IMR-90 (cell line): ENCODE results near the gene CROCC2. TPM values are rescaled to one million over a fixed set of nuclear protein-coding genes. Genes with fewer than 3 reads are reported as not detected.

ENCODE experiments used
- ATAC-seq: fragments of 200-7000 bp; cut with Tn5 transposase; 2 replicates; pipeline ENCODE4 v1.9.1; 2020; ENCODE audit warnings: low read depth, mild to moderate bottlenecking, moderate library complexity
- BruUV-seq: library from RNA; stranded (reverse); fragments of 400-500 nt; replicated peaks from 2 replicates; lab custom pipeline; 2021; lab: Mats Ljungman, UMichigan
- CTCF ChIA-PET: fragments of 300-600 bp; formaldehyde crosslinking; extraction: SDS; loops from one replicate; lab custom pipeline; 2021; ENCODE audit warnings: antibody characterized with exemption; lab: Yijun Ruan, JAX
- POLR2A ChIA-PET: fragments of 300-600 bp; sonication (Branson Sonifier 250); formaldehyde crosslinking; loops from one replicate; lab custom pipeline; 2022; ENCODE audit warnings: antibody characterized with exemption; ENCODE audit not compliant: unreplicated experiment; lab: Charles Lee
- DNase-seq: peaks from one replicate; pipeline ENCODE4 v3.0.0; 2013
- H2AFZ ChIP-seq: replicated peaks from 2 replicates; pipeline ENCODE3; 2013; ENCODE audit warnings: low read length, mild to moderate bottlenecking; ENCODE audit not compliant: poor library complexity
- H2AK5ac ChIP-seq: 2 replicates; pipeline ENCODE4 v1.6.1; 2013; ENCODE audit warnings: low read depth, low read length, inconsistent platforms
- H2AK9ac ChIP-seq: replicated peaks from 2 replicates; pipeline ENCODE3; 2013; ENCODE audit warnings: mild to moderate bottlenecking, low read depth, low read length, moderate library complexity; ENCODE audit not compliant: poor library complexity
- H2BK120ac ChIP-seq: 2 replicates; pipeline ENCODE4 v1.6.1; 2013; ENCODE audit warnings: low read depth, low read length, inconsistent platforms
- H2BK15ac ChIP-seq: 3 replicates; pipeline ENCODE4 v1.6.1; 2013; ENCODE audit warnings: low read depth, low read length, inconsistent platforms
- H2BK20ac ChIP-seq: 2 replicates; pipeline ENCODE4 v1.6.1; 2013; ENCODE audit warnings: low read depth, mild to moderate bottlenecking, inconsistent platforms, low read length, moderate library complexity
- H2BK5ac ChIP-seq: 2 replicates; pipeline ENCODE4 v1.6.1; 2013; ENCODE audit warnings: mild to moderate bottlenecking, low read depth, low read length, inconsistent platforms; ENCODE audit not compliant: poor library complexity, severe bottlenecking
- H3K14ac ChIP-seq: replicated peaks from 2 replicates; pipeline ENCODE4 v1.6.1; 2013; ENCODE audit warnings: low read depth, low read length, inconsistent platforms
- H3K18ac ChIP-seq: 2 replicates; pipeline ENCODE4 v1.6.1; 2013; ENCODE audit warnings: low read depth, low read length, control low read depth
- H3K23ac ChIP-seq: 2 replicates; pipeline ENCODE4 v1.6.1; 2013; ENCODE audit warnings: low read depth, low read length, inconsistent platforms
- H3K27ac ChIP-seq: 2 replicates; pipeline ENCODE4 v1.5.1; 2013; ENCODE audit warnings: mild to moderate bottlenecking, control low read depth, low read length; ENCODE audit not compliant: insufficient read depth
- H3K27me3 ChIP-seq: 2 replicates; pipeline ENCODE4 v1.6.1; 2013; ENCODE audit warnings: low read length; ENCODE audit not compliant: control insufficient read depth, insufficient read depth
- H3K36me3 ChIP-seq: 2 replicates; pipeline ENCODE4 v1.6.1; 2013; ENCODE audit warnings: low read length, mixed read lengths; ENCODE audit not compliant: control insufficient read depth, insufficient read depth
- H3K4ac ChIP-seq: 2 replicates; pipeline ENCODE4 v1.6.1; 2013; ENCODE audit warnings: low read depth, low read length, inconsistent platforms
- H3K4me1 ChIP-seq: 2 replicates; pipeline ENCODE4 v1.6.1; 2013; ENCODE audit warnings: low read length, mixed read lengths; ENCODE audit not compliant: control insufficient read depth, insufficient read depth
- H3K4me2 ChIP-seq: 2 replicates; pipeline ENCODE4 v1.6.1; 2013; ENCODE audit warnings: low read depth, mild to moderate bottlenecking, control low read depth, low read length, moderate library complexity
- H3K4me3 ChIP-seq: 2 replicates; pipeline ENCODE4 v1.5.1; 2013; ENCODE audit warnings: low read depth, mild to moderate bottlenecking, control low read depth, low read length, moderate library complexity; ENCODE audit not compliant: insufficient read depth
- H3K56ac ChIP-seq: 2 replicates; pipeline ENCODE4 v1.6.1; 2013; ENCODE audit warnings: low read length, inconsistent platforms; ENCODE audit not compliant: insufficient read depth; ENCODE audit errors: extremely low read depth
- H3K79me1 ChIP-seq, 2 experiments: 2 replicates each; pipeline ENCODE4 v1.6.1; 2013; ENCODE audit warnings: low read length in 2 of 2, inconsistent platforms in 1 of 2, low read depth in 1 of 2
- H3K9ac ChIP-seq: 2 replicates; pipeline ENCODE4 v1.6.1; 2013; ENCODE audit warnings: low read depth, low read length, control low read depth
- H3K9me1 ChIP-seq: 2 replicates; pipeline ENCODE4 v1.6.1; 2013; ENCODE audit warnings: low read length, inconsistent platforms; ENCODE audit not compliant: insufficient read depth
- H3K9me3 ChIP-seq: 2 replicates; pipeline ENCODE4 v1.6.1; 2013; ENCODE audit warnings: low read length; ENCODE audit not compliant: control insufficient read depth, insufficient read depth
- H4K20me1 ChIP-seq: 2 replicates; pipeline ENCODE4 v1.6.1; 2013; ENCODE audit warnings: low read length, inconsistent platforms; ENCODE audit not compliant: insufficient read depth
- H4K5ac ChIP-seq: 2 replicates; pipeline ENCODE4 v1.6.1; 2013; ENCODE audit warnings: mild to moderate bottlenecking, low read depth, low read length, control low read depth
- H4K8ac ChIP-seq, 2 experiments: 2 replicates each; pipeline ENCODE4 v1.6.1; 2013; ENCODE audit warnings: low read depth in 2 of 2, low read length in 2 of 2, control low read depth in 1 of 2, inconsistent platforms in 1 of 2
- H4K91ac ChIP-seq: 2 replicates; pipeline ENCODE4 v1.6.1; 2013; ENCODE audit warnings: low read depth, low read length, inconsistent platforms; ENCODE audit not compliant: insufficient read depth
- BHLHE40 ChIP-seq: fragments of 150-350 bp; IDR thresholded peaks from 2 replicates; pipeline ENCODE4 v1.6.1; 2016; ENCODE audit warnings: mild to moderate bottlenecking, low read depth, low read length
- CHD1 ChIP-seq: IDR thresholded peaks from 2 replicates; pipeline ENCODE4 v1.6.1; 2012; ENCODE audit warnings: low read depth, low read length, improper control_type of control experiment
- MXI1 ChIP-seq: IDR thresholded peaks from 2 replicates; pipeline ENCODE4 v1.6.1; 2012; ENCODE audit warnings: low read depth, mild to moderate bottlenecking, low read length, moderate library complexity, borderline replicate concordance
- NFE2L2 ChIP-seq: fragments of 150-350 bp; IDR thresholded peaks from 2 replicates; pipeline ENCODE4 v1.6.1; 2016; ENCODE audit warnings: low read depth, mild to moderate bottlenecking, low read length
- WGBS, 2 experiments: methylation state at CpG; one replicate each; pipeline versions ENCODE4 v1.1.5 to v1.1.7; 2013; ENCODE audit warnings: missing lambda C conversion rate in 2 of 2; ENCODE audit not compliant: insufficient read length in 1 of 2; ENCODE audit errors: extremely low coverage in 2 of 2; 5-methylcytosine and 5-hydroxymethylcytosine counted together
- dilution Hi-C: fragments of 300-500 bp; cut with HindIII; formaldehyde crosslinking; loops from one replicate; pipeline ENCODE4 v1.14.3; 2018; ENCODE audit warnings: low sequenced_read_pairs; ENCODE audit not compliant: unreplicated experiment
- in situ Hi-C: fragments of 300-500 bp; cut with MboI; formaldehyde crosslinking; loops from 3 replicates; pipeline ENCODE4 v1.14.3; 2019; ENCODE audit warnings: low sequenced_read_pairs, inconsistent platforms, mixed read lengths
- intact Hi-C: fragments of 100-400 bp; cut with micrococcal nuclease; formaldehyde crosslinking; loops from 2 replicates; pipeline ENCODE4 v1.10.0; 2022
- polyA plus RNA-seq, 3 experiments: library from polyadenylated mRNA; depleted of rRNA; stranded (reverse); fragments of >200 nt; gene quantifications; 2 replicates each; pipeline ENCODE4 v1.2.3, GENCODE V29; 2012; ENCODE audit warnings: low replicate concordance in 1 of 3
- total RNA-seq: library from RNA; depleted of rRNA; stranded (reverse); fragments of >200 nt; gene quantifications from 2 replicates; pipeline ENCODE4 v1.2.3, GENCODE V29; 2012

CROCC2 gene
- total and polyA plus RNA-seq, 2 of the 4 experiments (the other 2 are of a cell fraction), result not detected

DNA sequence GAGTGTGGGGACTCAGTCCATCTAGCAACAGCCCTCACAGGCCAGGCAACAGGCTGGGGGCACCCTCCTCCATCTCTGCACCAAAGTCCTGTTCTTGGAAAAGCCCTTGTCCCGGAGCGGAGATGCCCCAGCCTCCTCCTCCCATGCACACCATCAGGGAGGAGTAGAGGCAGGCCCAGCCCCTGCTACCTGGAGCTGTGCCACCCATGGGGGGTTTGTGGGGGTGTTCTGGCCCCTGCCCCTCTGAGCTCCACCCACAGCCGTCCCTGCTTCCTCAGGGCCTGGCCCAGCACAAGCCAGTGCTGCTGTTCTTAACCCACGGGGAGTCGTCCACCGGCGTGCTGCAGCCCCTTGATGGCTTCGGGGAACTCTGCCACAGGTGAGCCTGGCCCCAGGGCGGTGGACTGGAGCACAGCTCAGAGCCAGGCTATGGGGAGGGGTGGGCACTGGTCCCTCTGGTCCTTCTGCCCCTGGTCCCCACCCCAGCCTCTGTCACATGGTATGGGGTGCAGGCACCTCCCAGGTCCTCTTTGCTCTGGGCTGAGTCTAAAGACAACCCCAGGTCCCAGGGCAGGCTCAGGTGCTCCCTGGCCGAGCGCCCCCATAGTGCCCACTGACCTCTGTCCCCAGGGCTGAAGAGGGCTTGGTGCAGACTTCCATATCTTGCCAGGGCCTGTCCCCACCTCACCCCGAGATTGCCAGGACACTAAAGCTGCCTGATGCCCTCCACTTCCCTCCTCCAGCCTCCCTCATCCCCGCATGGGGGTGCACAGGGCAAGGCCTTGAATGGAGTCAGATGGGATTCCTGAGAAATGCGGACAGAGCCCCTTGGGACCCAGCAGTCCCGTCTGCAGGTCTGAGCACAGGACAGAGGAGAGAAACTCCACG, 34.8 kb upstream of the CROCC2 start:
- H2AK5ac ChIP-seq, result no peak overlapping the region
- no peak overlapping the region for H3K14ac ChIP-seq
- no peak overlapping the region for H2BK120ac ChIP-seq
- H2BK20ac ChIP-seq, result no peak overlapping the region
- no peaks in the 10 kb centered on the region for H3K9me1 ChIP-seq
- ChIA-PET CTCF (no interaction called here), POLR2A (no interaction called here)
- no peak overlapping the region for H4K8ac ChIP-seq
- no peak overlapping the region for H2BK15ac ChIP-seq
- 63% methylated on average over 3 of the region's 16 CpGs; no CpG with 5 or more reads in 1 of the 2 experiments for WGBS, 2 experiments
- ATAC-seq (no peak), DNase-seq (no peak)
- H3K4me3 ChIP-seq, result no peak overlapping the region
- H3K9ac ChIP-seq, result no peak overlapping the region
- H3K4me1 ChIP-seq, result no peaks in the 10 kb centered on the region; the same call in 1 of the 2 replicates
- H2BK5ac ChIP-seq, result no peak overlapping the region
- no peak overlapping the region for H3K23ac ChIP-seq
- peaks cover 44% of the 10 kb centered on the region for H3K27me3 ChIP-seq
- no peak overlapping the region for H3K18ac ChIP-seq
- BruUV-seq, result no TSS peak
- no peaks in the 10 kb centered on the region for H3K9me3 ChIP-seq
- H2AK9ac ChIP-seq, result no peak overlapping the region
- in situ Hi-C loops, result loop anchor here (25.0 kb wide), 1 partner anchor 791 kb away; no protein-coding TSS in a partner anchor
- dilution Hi-C loops, result no loop called here
- no peak overlapping the region for H3K4ac ChIP-seq
- H3K79me1 ChIP-seq, result no peaks in the 10 kb centered on the region
- H4K20me1 ChIP-seq, result no peaks in the 10 kb centered on the region
- no peak overlapping the region for H3K27ac ChIP-seq
- H2AFZ ChIP-seq, result no peak overlapping the region
- no peak overlapping the region for H4K91ac ChIP-seq
- no peak overlapping the region for H4K5ac ChIP-seq
- intact Hi-C loops, result no loop called here
- no peak overlapping the region for H3K56ac ChIP-seq
- TF ChIP-seq NFE2L2 (no peak), MXI1 (no peak), CHD1 (no peak), BHLHE40 (no peak)
- H3K4me2 ChIP-seq, result no peak overlapping the region
- no peaks in the 10 kb centered on the region for H3K36me3 ChIP-seq
